ENCODE data around the gene EGFR.

Gene EGFR

DNA sequence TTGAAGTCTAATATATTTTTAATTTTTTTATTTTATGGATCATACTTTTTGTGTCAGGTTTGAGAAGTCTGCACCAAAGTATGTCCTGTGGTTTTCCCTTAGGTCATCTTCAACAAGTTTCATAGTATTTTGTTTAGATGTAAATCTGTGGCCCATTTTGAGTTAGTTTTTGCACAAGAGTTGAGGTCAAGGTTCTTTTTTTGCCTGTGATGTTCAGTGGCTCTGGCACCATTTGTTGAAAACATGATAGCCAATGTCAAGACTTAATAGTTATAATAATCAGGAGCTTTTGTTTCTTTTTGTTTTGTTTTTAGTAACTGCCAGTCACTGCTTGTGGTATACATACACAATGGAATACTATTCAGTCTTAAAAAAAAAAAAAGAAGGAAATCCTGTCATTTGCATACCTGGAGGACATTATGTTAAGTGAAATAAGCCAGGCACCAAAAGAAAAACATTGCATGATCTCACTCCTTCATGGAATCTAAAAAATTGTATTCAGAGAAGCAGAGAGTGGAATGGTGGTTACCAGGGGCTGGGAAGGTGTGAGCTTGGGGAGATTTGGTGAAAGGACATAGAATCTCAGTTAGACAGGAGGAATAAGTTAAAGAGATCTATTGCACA, 61.3 kb downstream of the EGFR start:
- TF ChIP-seq, protein P1, sequence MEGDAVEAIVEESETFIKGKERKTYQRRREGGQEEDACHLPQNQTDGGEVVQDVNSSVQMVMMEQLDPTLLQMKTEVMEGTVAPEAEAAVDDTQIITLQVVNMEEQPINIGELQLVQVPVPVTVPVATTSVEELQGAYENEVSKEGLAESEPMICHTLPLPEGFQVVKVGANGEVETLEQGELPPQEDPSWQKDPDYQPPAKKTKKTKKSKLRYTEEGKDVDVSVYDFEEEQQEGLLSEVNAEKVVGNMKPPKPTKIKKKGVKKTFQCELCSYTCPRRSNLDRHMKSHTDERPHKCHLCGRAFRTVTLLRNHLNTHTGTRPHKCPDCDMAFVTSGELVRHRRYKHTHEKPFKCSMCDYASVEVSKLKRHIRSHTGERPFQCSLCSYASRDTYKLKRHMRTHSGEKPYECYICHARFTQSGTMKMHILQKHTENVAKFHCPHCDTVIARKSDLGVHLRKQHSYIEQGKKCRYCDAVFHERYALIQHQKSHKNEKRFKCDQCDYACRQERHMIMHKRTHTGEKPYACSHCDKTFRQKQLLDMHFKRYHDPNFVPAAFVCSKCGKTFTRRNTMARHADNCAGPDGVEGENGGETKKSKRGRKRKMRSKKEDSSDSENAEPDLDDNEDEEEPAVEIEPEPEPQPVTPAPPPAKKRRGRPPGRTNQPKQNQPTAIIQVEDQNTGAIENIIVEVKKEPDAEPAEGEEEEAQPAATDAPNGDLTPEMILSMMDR (conservative IDR thresholded peaks at IDR 0.05; ENCODE audit: low read length), result no peak
- H3K9me2 ChIP-seq (replicated peaks; ENCODE audit: low read depth, low read length), result no peaks in the 10 kb centered on the region; the same call in 1 of the 2 replicates
- H3K4me1 ChIP-seq (ENCODE audit: insufficient read depth, low read length, poor library complexity, severe bottlenecking), result no peaks in the 10 kb centered on the region
- no peak overlapping the region for H3K4me2 ChIP-seq (ENCODE audit: low read depth, low read length, poor library complexity, severe bottlenecking)
- H3K79me2 ChIP-seq (ENCODE audit: insufficient read depth, low read length), result no peaks in the 10 kb centered on the region
- no peaks in the 10 kb centered on the region for H3K36me3 ChIP-seq (ENCODE audit: insufficient read depth, low read length)
- H3K9me3 ChIP-seq (ENCODE audit: insufficient read depth, low read depth, low read length), result no peaks in the 10 kb centered on the region; the same call in 1 of the 2 replicates
- H2AFZ ChIP-seq (ENCODE audit: low read length), result no peak overlapping the region
- H3K27me3 ChIP-seq (ENCODE audit: insufficient read depth, low read length, poor library complexity, severe bottlenecking), result no peaks in the 10 kb centered on the region
- H4K20me1 ChIP-seq (ENCODE audit: insufficient read depth, low read length, poor library complexity, severe bottlenecking), result no peaks in the 10 kb centered on the region
- H3K9ac ChIP-seq (ENCODE audit: low read depth, low read length, poor library complexity, severe bottlenecking), result no peak overlapping the region
- no peaks in the 10 kb centered on the region for H3F3A ChIP-seq (ENCODE audit: low read depth)
- no peak overlapping the region for H3K4me3 ChIP-seq (ENCODE audit: low read length, poor library complexity, severe bottlenecking)

DNA sequence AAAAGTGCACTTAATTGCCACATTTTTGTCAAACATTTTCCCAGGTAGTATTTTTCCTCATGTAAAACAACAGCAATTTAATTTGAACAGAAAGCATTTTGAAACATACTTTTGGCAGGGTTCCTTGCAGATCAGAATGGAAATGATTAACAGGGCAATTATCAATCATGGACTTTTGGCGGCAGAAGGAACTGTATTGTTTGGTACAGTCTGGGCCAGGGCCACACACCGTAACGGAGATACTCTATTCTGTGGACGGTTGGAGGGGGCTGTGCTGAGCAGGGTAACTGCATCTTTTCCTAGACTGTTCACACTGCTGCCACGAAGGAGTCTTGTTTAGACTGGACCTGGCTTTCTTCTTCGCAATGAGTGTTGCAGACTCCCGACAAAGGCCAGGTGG, 62.3 kb downstream of the EGFR start:
- H3K4me3 ChIP-seq (ENCODE audit: low read length, poor library complexity, severe bottlenecking), result no peak overlapping the region
- no peak overlapping the region for H3K4me2 ChIP-seq (ENCODE audit: low read depth, low read length, poor library complexity, severe bottlenecking)
- H3K9me3 ChIP-seq (ENCODE audit: insufficient read depth, low read depth, low read length), result no peaks in the 10 kb centered on the region; the same call in 1 of the 2 replicates
- no peaks in the 10 kb centered on the region for H4K20me1 ChIP-seq (ENCODE audit: insufficient read depth, low read length, poor library complexity, severe bottlenecking)
- no peaks in the 10 kb centered on the region for H3K4me1 ChIP-seq (ENCODE audit: insufficient read depth, low read length, poor library complexity, severe bottlenecking)
- H2AFZ ChIP-seq (ENCODE audit: low read length), result no peak overlapping the region
- H3F3A ChIP-seq (ENCODE audit: low read depth), result no peaks in the 10 kb centered on the region
- no peak overlapping the region for H3K9ac ChIP-seq (ENCODE audit: low read depth, low read length, poor library complexity, severe bottlenecking)
- no peak for TF ChIP-seq EZH2phosphoT487 (IDR thresholded peaks at IDR 0.05; ENCODE audit: borderline replicate concordance)
- TF ChIP-seq, protein P1 (conservative IDR thresholded peaks at IDR 0.05; ENCODE audit: low read length), result no peak
- no peaks in the 10 kb centered on the region for H3K27me3 ChIP-seq (ENCODE audit: insufficient read depth, low read length, poor library complexity, severe bottlenecking)
- no peaks in the 10 kb centered on the region for H3K36me3 ChIP-seq (ENCODE audit: insufficient read depth, low read length)
- no peaks in the 10 kb centered on the region; the same call in 1 of the 2 replicates for H3K9me2 ChIP-seq (replicated peaks; ENCODE audit: low read depth, low read length)
- no peaks in the 10 kb centered on the region for H3K79me2 ChIP-seq (ENCODE audit: insufficient read depth, low read length)

DNA sequence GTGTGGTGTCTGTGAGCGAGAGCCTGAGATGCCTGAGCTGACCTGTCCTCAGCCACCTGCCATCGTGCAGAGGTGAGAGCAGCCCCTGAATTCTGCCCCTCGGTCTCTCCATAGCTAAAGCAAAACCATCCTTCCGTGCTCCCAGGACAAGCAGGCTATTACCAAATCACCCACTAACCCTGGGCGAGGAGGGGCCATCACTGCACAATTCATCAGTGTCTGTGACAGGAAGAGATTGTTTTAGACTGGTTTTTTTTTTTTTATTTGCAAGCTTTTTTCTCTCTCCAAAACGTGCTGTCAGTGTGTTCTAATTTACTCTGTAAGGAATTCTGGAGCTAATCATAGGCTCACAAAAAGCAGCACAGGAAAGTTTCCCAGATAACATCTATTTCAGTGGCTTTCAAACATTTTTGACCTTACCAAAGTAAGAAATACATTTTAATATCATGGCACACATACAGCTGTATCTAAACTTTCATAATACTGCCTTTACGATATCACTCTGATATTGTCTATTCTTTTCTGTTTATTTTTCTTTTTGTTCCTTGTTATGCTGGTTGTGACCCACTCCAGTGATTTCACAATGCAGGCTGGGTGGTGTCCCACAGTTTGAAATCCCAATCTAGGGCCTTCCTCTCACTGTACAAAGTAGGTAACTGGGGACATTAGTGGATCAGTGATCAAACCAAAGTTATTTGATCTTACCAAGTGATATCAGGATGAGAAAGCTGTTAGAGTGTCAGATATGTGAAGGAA, 62.8 kb downstream of the EGFR start:
- Histone ChIP-seq H3K79me2 (ENCODE audit: insufficient read depth, low read length) (no peaks in the 10 kb centered on the region), H3K4me3 (ENCODE audit: low read length, poor library complexity, severe bottlenecking) (no peak overlapping the region), H3K9me2 (replicated peaks; ENCODE audit: low read depth, low read length) (no peaks in the 10 kb centered on the region; the same call in 1 of the 2 replicates), H3K4me1 (ENCODE audit: insufficient read depth, low read length, poor library complexity, severe bottlenecking) (no peaks in the 10 kb centered on the region), H3K9me3 (ENCODE audit: insufficient read depth, low read depth, low read length) (no peaks in the 10 kb centered on the region; the same call in 1 of the 2 replicates), H3K4me2 (ENCODE audit: low read depth, low read length, poor library complexity, severe bottlenecking) (no peak overlapping the region), H3F3A (ENCODE audit: low read depth) (no peaks in the 10 kb centered on the region), H2AFZ (ENCODE audit: low read length) (no peak overlapping the region), H3K36me3 (ENCODE audit: insufficient read depth, low read length) (no peaks in the 10 kb centered on the region), H3K9ac (ENCODE audit: low read depth, low read length, poor library complexity, severe bottlenecking) (no peak overlapping the region), H4K20me1 (ENCODE audit: insufficient read depth, low read length, poor library complexity, severe bottlenecking) (no peaks in the 10 kb centered on the region), H3K27me3 (ENCODE audit: insufficient read depth, low read length, poor library complexity, severe bottlenecking) (no peaks in the 10 kb centered on the region)
- TF ChIP-seq EZH2phosphoT487 (IDR thresholded peaks at IDR 0.05; ENCODE audit: borderline replicate concordance), result no peak
- TF ChIP-seq, protein P1 (conservative IDR thresholded peaks at IDR 0.05; ENCODE audit: low read length), result no peak

All from Loucy (cell line).